GM18499 (cell line): ENCODE data around the gene SORL1.

Experiments used
- ATAC-seq: cut with Tn5 transposase; IDR thresholded peaks from one replicate; pipeline ENCODE4 v1.9.1; 2021; ENCODE audit warnings: moderate number of reproducible peaks; ENCODE audit not compliant: insufficient read depth, unreplicated experiment

SORL1 gene

GRCh38 chr11:121451178-121451985 is 732 bp upstream of the SORL1 start:
- no peak for ATAC-seq

- ATAC-seq = no peak
Measured at GRCh38 chr11:121452609-121453150, 566 bp downstream of the SORL1 start, which contains the start of gene SORL1-AS1. TSS of gene SORL1-AS1 (minus strand) at chr11:121452967.

GRCh38 chr11:121453589-121454299 is 1.6 kb downstream of the SORL1 start:
- no peak for ATAC-seq

GRCh38 chr11:121455115-121455514 is 3.0 kb downstream of the SORL1 start:
- no peak for ATAC-seq

- no peak for ATAC-seq
Measured at GRCh38 chr11:121456151-121456550, 4.0 kb downstream of the SORL1 start.

GRCh38 chr11:121456816-121457431 is 4.8 kb downstream of the SORL1 start:
- ATAC-seq = no peak

- no peak for ATAC-seq
Measured at GRCh38 chr11:121458551-121458950, 6.4 kb downstream of the SORL1 start.

- ATAC-seq = no peak
Measured at GRCh38 chr11:121459413-121460017, 7.4 kb downstream of the SORL1 start.

GRCh38 chr11:121460941-121461514 is 8.9 kb downstream of the SORL1 start:
- ATAC-seq = no peak

- ATAC-seq = no peak
Measured at GRCh38 chr11:121461843-121462242, 9.7 kb downstream of the SORL1 start.

GRCh38 chr11:121463689-121464335 is 11.7 kb downstream of the SORL1 start:
- ATAC-seq = no peak

- ATAC-seq = no peak
Measured at GRCh38 chr11:121464352-121464946, 12.3 kb downstream of the SORL1 start.

GRCh38 chr11:121465709-121466062 is 13.6 kb downstream of the SORL1 start:
- no peak for ATAC-seq

- ATAC-seq = no peak
Measured at GRCh38 chr11:121466063-121466794, 14.1 kb downstream of the SORL1 start.

GRCh38 chr11:121467471-121467870 is 15.4 kb downstream of the SORL1 start:
- no peak for ATAC-seq

GRCh38 chr11:121467965-121468364 is 15.9 kb downstream of the SORL1 start:
- ATAC-seq = no peak

GRCh38 chr11:121469910-121470309 is 17.8 kb downstream of the SORL1 start:
- no peak for ATAC-seq

- ATAC-seq = no peak
Measured at GRCh38 chr11:121471167-121471566, 19.1 kb downstream of the SORL1 start.

GRCh38 chr11:121472312-121472711 is 20.2 kb downstream of the SORL1 start:
- no peak for ATAC-seq
